ENCODE measurements around the gene LHX6. TPM values are rescaled to one million over a fixed set of nuclear protein-coding genes. Genes with fewer than 3 reads are reported as not detected.

Gene LHX6
- total and polyA plus RNA-seq, 2 experiments from 2014 or later = not detected

- H3K9me2 ChIP-seq (ENCODE audit: insufficient read depth) = no peaks in the 10 kb centered on the region
- peak within 1 kb of the TSS; percentile 94 for H3K9ac ChIP-seq
- TF ChIP-seq EZH2phosphoT487 (IDR thresholded peaks at IDR 0.05; ENCODE audit: insufficient read depth, low read depth) (no peak), EZH2 (IDR thresholded peaks at IDR 0.05; ENCODE audit: insufficient read depth, poor library complexity, severe bottlenecking) (no peak)
- 1 to 2% methylated on average over 51 to 56 of the region's 56 CpGs for WGBS, 2 experiments (ENCODE audit: low coverage in 1 of 2, low lambda C conversion rate in 2 of 2, missing lambda C conversion rate in 2 of 2)
- H3K4me2 ChIP-seq (ENCODE audit: unreplicated experiment) = peak within 1 kb of the TSS; percentile 83
- peak within 1 kb of the TSS; percentile 98 for H3K4me3 ChIP-seq
- peak; percentile 99 for DNase-seq
- no peaks in the 10 kb centered on the region for H4K20me1 ChIP-seq (ENCODE audit: insufficient read depth)
- peak within 1 kb of the TSS; percentile 93 for H2AFZ ChIP-seq
- H3K27me3 ChIP-seq (replicated peaks; ENCODE audit: insufficient read depth) = 0 out of 2 replicates have a peak, but pooled peaks cover under 1% of the 10 kb centered on the region
- peaks cover 4% of the 10 kb centered on the region for H3K9me3 ChIP-seq (ENCODE audit: low read depth)
- peak within 1 kb of the TSS; percentile 22 for H3K27ac ChIP-seq
- in situ Hi-C loops (cut with MboI) = no loop called here
- peaks cover 53% of the 10 kb centered on the region for H3K79me2 ChIP-seq (ENCODE audit: insufficient read depth)
- no peaks in the 10 kb centered on the region for H3F3A ChIP-seq (ENCODE audit: insufficient read depth)
- no peaks in the 10 kb centered on the region for H3K36me3 ChIP-seq (ENCODE audit: low read depth)
- peaks cover 3% of the 10 kb centered on the region; the same call in 1 of the 2 replicates for H3K4me1 ChIP-seq (ENCODE audit: insufficient read depth)
Measured at GRCh38 chr9:122159026-122159924, 69.5 kb downstream of the LHX6 start, which contains the start of the genes MORN5 and NDUFA8. Gene MORN5, plus strand, starts transcription at chr9:122159908. Its CDS starts 65 bp downstream, at chr9:122159973. Gene NDUFA8, minus strand, starts transcription at chr9:122159779. Its CDS starts 102 bp downstream, at chr9:122159677.

- 80 to 84% methylated on average over 3 of the region's 3 CpGs for WGBS, 2 experiments (ENCODE audit: low coverage in 1 of 2, low lambda C conversion rate in 2 of 2, missing lambda C conversion rate in 2 of 2)
- H3K9me3 ChIP-seq (ENCODE audit: low read depth) = peaks cover 4% of the 10 kb centered on the region
- no peaks in the 10 kb centered on the region for H3K9me2 ChIP-seq (ENCODE audit: insufficient read depth)
- H3K27ac ChIP-seq = no peak overlapping the region
- peak overlapping the region; percentile 83 for H3K4me2 ChIP-seq (ENCODE audit: unreplicated experiment)
- 0 out of 2 replicates have a peak overlapping the region, but pooled peaks have one; percentile 4 for H3K4me3 ChIP-seq
- no peaks in the 10 kb centered on the region for H3K27me3 ChIP-seq (replicated peaks; ENCODE audit: insufficient read depth)
- H4K20me1 ChIP-seq (ENCODE audit: insufficient read depth) = no peaks in the 10 kb centered on the region
- H2AFZ ChIP-seq = no peak overlapping the region
- peaks cover 3% of the 10 kb centered on the region; the same call in 1 of the 2 replicates for H3K4me1 ChIP-seq (ENCODE audit: insufficient read depth)
- DNase-seq = peak; percentile 64
- no peak overlapping the region for H3K9ac ChIP-seq
- no peaks in the 10 kb centered on the region for H3K36me3 ChIP-seq (ENCODE audit: low read depth)
- H3F3A ChIP-seq (ENCODE audit: insufficient read depth) = no peaks in the 10 kb centered on the region
- in situ Hi-C loops (cut with MboI) = no loop called here
- TF ChIP-seq EZH2phosphoT487 (IDR thresholded peaks at IDR 0.05; ENCODE audit: insufficient read depth, low read depth) = no peak
- TF ChIP-seq EZH2 (IDR thresholded peaks at IDR 0.05; ENCODE audit: insufficient read depth, poor library complexity, severe bottlenecking) = no peak
- peaks cover 64% of the 10 kb centered on the region for H3K79me2 ChIP-seq (ENCODE audit: insufficient read depth)
Measured at GRCh38 chr9:122158202-122158601, 70.6 kb downstream of the LHX6 start.

- Histone ChIP-seq H3K9me3 (ENCODE audit: low read depth) (no peaks in the 10 kb centered on the region), H3K4me3 (no peak overlapping the region), H4K20me1 (ENCODE audit: insufficient read depth) (no peaks in the 10 kb centered on the region), H3K36me3 (ENCODE audit: low read depth) (no peaks in the 10 kb centered on the region), H3K9me2 (ENCODE audit: insufficient read depth) (no peaks in the 10 kb centered on the region), H3K79me2 (ENCODE audit: insufficient read depth) (peaks cover 86% of the 10 kb centered on the region), H3K27ac (no peak overlapping the region), H3K9ac (no peak overlapping the region), H3K4me1 (ENCODE audit: insufficient read depth) (peaks cover 3% of the 10 kb centered on the region; the same call in 1 of the 2 replicates), H3K27me3 (replicated peaks; ENCODE audit: insufficient read depth) (no peaks in the 10 kb centered on the region), H3K4me2 (ENCODE audit: unreplicated experiment) (no peak overlapping the region), H3F3A (ENCODE audit: insufficient read depth) (no peaks in the 10 kb centered on the region), H2AFZ (no peak overlapping the region)
- no peak for TF ChIP-seq EZH2phosphoT487 (IDR thresholded peaks at IDR 0.05; ENCODE audit: insufficient read depth, low read depth)
- no peak for TF ChIP-seq EZH2 (IDR thresholded peaks at IDR 0.05; ENCODE audit: insufficient read depth, poor library complexity, severe bottlenecking)
- WGBS, 2 experiments (ENCODE audit: low coverage in 1 of 2, low lambda C conversion rate in 2 of 2, missing lambda C conversion rate in 2 of 2) = 99% methylated on average over 4 of the region's 4 CpGs
- in situ Hi-C loops (cut with MboI) = no loop called here
- peak; percentile 31 for DNase-seq
Measured at GRCh38 chr9:122155796-122156195, 73.0 kb downstream of the LHX6 start.

Other genes starting within 250 kb of the LHX6 start
- 6.3 and 6.4 TPM in 2 replicates for gene TTLL11, start 135.6 kb downstream of the LHX6 start, total RNA-seq (2014; rRNA removed; shearing (Covaris generic))
- gene TTLL11, start 135.6 kb downstream of the LHX6 start, polyA plus RNA-seq (2016; fragmentation: Nextera tagmentation; extraction: Ambion mirVana) = 5.0 and 5.1 TPM in 2 replicates
- gene NDUFA8, start 69.2 kb downstream of the LHX6 start, total RNA-seq (2014; rRNA removed; shearing (Covaris generic)) = 35.5 and 47.4 TPM in 2 replicates
- gene NDUFA8, start 69.2 kb downstream of the LHX6 start, polyA plus RNA-seq (2016; fragmentation: Nextera tagmentation; extraction: Ambion mirVana) = 126 and 133 TPM in 2 replicates
- gene MORN5, start 69.0 kb downstream of the LHX6 start, total RNA-seq (2014; rRNA removed; shearing (Covaris generic)) = not detected in 2 replicates
- gene MORN5, start 69.0 kb downstream of the LHX6 start, polyA plus RNA-seq (2016; fragmentation: Nextera tagmentation; extraction: Ambion mirVana) = not detected in 2 replicates
- gene RBM18, start 35.9 kb upstream of the LHX6 start, total RNA-seq (2014; rRNA removed; shearing (Covaris generic)) = 11.6 and 12.8 TPM in 2 replicates
- 30.8 and 32.6 TPM in 2 replicates for gene RBM18, start 35.9 kb upstream of the LHX6 start, polyA plus RNA-seq (2016; fragmentation: Nextera tagmentation; extraction: Ambion mirVana)
- gene MRRF, start 35.9 kb upstream of the LHX6 start, total RNA-seq (2014; rRNA removed; shearing (Covaris generic)) = 22.8 and 30.8 TPM in 2 replicates
- 23.7 and 26.8 TPM in 2 replicates for gene MRRF, start 35.9 kb upstream of the LHX6 start, polyA plus RNA-seq (2016; fragmentation: Nextera tagmentation; extraction: Ambion mirVana)
- gene PTGS1, start 142.1 kb upstream of the LHX6 start, total RNA-seq (2014; rRNA removed; shearing (Covaris generic)) = 39.6 and 51.5 TPM in 2 replicates
- 43.8 and 44.9 TPM in 2 replicates for gene PTGS1, start 142.1 kb upstream of the LHX6 start, polyA plus RNA-seq (2016; fragmentation: Nextera tagmentation; extraction: Ambion mirVana)
- gene OR1J1, start 249.0 kb upstream of the LHX6 start, total RNA-seq (2014; rRNA removed; shearing (Covaris generic)) = not detected in 2 replicates
- 0.19 TPM in 1 of 2 replicates, not detected in the other for gene OR1J1, start 249.0 kb upstream of the LHX6 start, polyA plus RNA-seq (2016; fragmentation: Nextera tagmentation; extraction: Ambion mirVana)